Neutrophil (primary cell): Measurements from ENCODE around the gene KCNC3.
A peak's percentile ranks its signal among the peaks of the same experiment; 100 is the strongest.

Source experiments
- H3K27ac ChIP-seq: fragments of 200-600 bp; sonication (generic); 2 replicates; pipeline ENCODE4 v1.5.1; 2016; ENCODE audit warnings: mild to moderate bottlenecking, moderate library complexity
- H3K27me3 ChIP-seq: fragments of 200-600 bp; sonication (generic); 2 replicates; pipeline ENCODE4 v1.6.0; 2016; ENCODE audit warnings: mild to moderate bottlenecking
- H3K36me3 ChIP-seq: fragments of 200-600 bp; sonication (generic); 2 replicates; pipeline ENCODE4 v1.5.1; 2017
- H3K4me1 ChIP-seq, 2 experiments: fragments of 200-600 bp in 1 of 2; sonication (generic) in 1 of 2; 1 replicate in 1 of 2; 2 replicates in 1 of 2; pipeline versions ENCODE4 v1.5.1 to v1.6.1; 2013 to 2016; ENCODE audit warnings: low read depth in 1 of 2, low read length in 1 of 2, mild to moderate bottlenecking in 1 of 2, moderate library complexity in 1 of 2; ENCODE audit not compliant: control insufficient read depth in 1 of 2, insufficient read depth in 1 of 2
- H3K4me3 ChIP-seq, 2 experiments: fragments of 200-600 bp in 1 of 2; sonication (generic) in 1 of 2; 1 replicate in 1 of 2; 2 replicates in 1 of 2; pipeline ENCODE4 v1.5.1; 2013 to 2016; ENCODE audit warnings: low read depth in 1 of 2, low read length in 1 of 2, mild to moderate bottlenecking in 1 of 2, moderate library complexity in 1 of 2
- H3K9me3 ChIP-seq: fragments of 200-600 bp; sonication (generic); 2 replicates; pipeline ENCODE4 v1.5.1; 2016
- CTCF ChIP-seq: fragments of 200-600 bp; sonication (generic); IDR thresholded peaks from 2 replicates; pipeline ENCODE4 v1.5.1; 2016; ENCODE audit warnings: antibody characterized with exemption

Gene KCNC3

GRCh38 chr19:50376166-50377050 is 47.2 kb upstream of the KCNC3 start, which contains the start of gene NR1H2:
TSS of gene NR1H2 (plus strand) at chr19:50376457. CDS start at chr19:50377606, 1,149 bp downstream.
- Histone ChIP-seq H3K27me3 (no peaks in the 10 kb centered on the region), H3K36me3 (peaks cover 50% of the 10 kb centered on the region), H3K4me1 (peaks cover 0 to 13% of the 10 kb centered on the region in 2 experiments), H3K27ac (peak within 1 kb of the TSS; percentile 100), H3K4me3 (peak within 1 kb of the TSS; percentile 86 to 93), H3K9me3 (no peaks in the 10 kb centered on the region)
- peak; percentile 13 for TF ChIP-seq CTCF

- H3K4me1 ChIP-seq: peaks cover 10 to 16% of the 10 kb centered on the region in 2 experiments
- H3K36me3 ChIP-seq: peaks cover 6% of the 10 kb centered on the region
- no peak overlapping the region for H3K27ac ChIP-seq
- no peaks in the 10 kb centered on the region for H3K27me3 ChIP-seq
- no peaks in the 10 kb centered on the region for H3K9me3 ChIP-seq
- no peak for TF ChIP-seq CTCF
- no peak overlapping the region for H3K4me3 ChIP-seq
Observed at GRCh38 chr19:50371914-50372475, 42.8 kb upstream of the KCNC3 start.

- peak; percentile 96 for TF ChIP-seq CTCF
- Histone ChIP-seq H3K27me3 (no peaks in the 10 kb centered on the region), H3K9me3 (no peaks in the 10 kb centered on the region), H3K36me3 (no peaks in the 10 kb centered on the region), H3K27ac (peak overlapping the region; percentile 63), H3K4me3 (peak overlapping the region; percentile 66 to 87), H3K4me1 (peaks cover 6 to 10% of the 10 kb centered on the region in 2 experiments)
Observed at GRCh38 chr19:50368649-50369570, 39.7 kb upstream of the KCNC3 start.

- Histone ChIP-seq H3K4me3 (no peak within 1 kb of the TSS), H3K9me3 (no peaks in the 10 kb centered on the region), H3K27ac (no peak within 1 kb of the TSS), H3K27me3 (peaks cover 12% of the 10 kb centered on the region), H3K36me3 (no peaks in the 10 kb centered on the region), H3K4me1 (peaks cover 6 to 10% of the 10 kb centered on the region in 2 experiments)
- TF ChIP-seq CTCF: no peak
Observed at GRCh38 chr19:50365434-50366306, 36.5 kb upstream of the KCNC3 start, which contains the start of gene NAPSA. TSS of gene NAPSA (minus strand) at chr19:50365639. CDS start at chr19:50365621, 18 bp downstream.
